A549 (cell line): Measurements from ENCODE around the gene IL6ST. TPM values are rescaled to one million over a fixed set of nuclear protein-coding genes. Genes with fewer than 3 reads are reported as not detected.

Experiments
- ATAC-seq, 2 experiments: fragments of 200-7000 bp in 1 of 2; fragments of >200 bp in 1 of 2; cut with Nextera tagmentation in 1 of 2; cut with Tn5 transposase in 1 of 2; 3 replicates each; pipeline versions ENCODE4 v1.8.0 to v1.9.1; 2018 to 2020; ENCODE audit warnings: mild to moderate bottlenecking in 1 of 2, moderate library complexity in 1 of 2
- CTCF ChIA-PET: fragments of 300-600 bp; sonication (Branson Sonifier 250); formaldehyde crosslinking; extraction: SDS; loops from one replicate; lab custom pipeline; 2021; ENCODE audit warnings: antibody characterized with exemption, inconsistent platforms; lab: Yijun Ruan, JAX
- POLR2A ChIA-PET: fragments of 350-600 bp; formaldehyde crosslinking; extraction: SDS; loops from one replicate; lab custom pipeline; 2021; ENCODE audit warnings: antibody characterized with exemption, inconsistent platforms; lab: Yijun Ruan, JAX
- DNase-seq, 2 experiments: peaks; one replicate each; pipeline versions ENCODE4 v3.0.0 to v3.0.0-alpha.2; 2011 to 2016; ENCODE audit warnings: low read depth in 1 of 2, low spot score in 1 of 2
- FAIRE-seq: peaks from 2 replicates; lab custom pipeline; 2011; peaks lifted over from hg19 to GRCh38; lab: Jason Lieb, UNC
- H3K27ac ChIP-seq, 2 experiments: fragments of >200 bp; sonication (Bioruptor Twin); formaldehyde crosslinking; 3 replicates each; pipeline ENCODE4 v1.5.1; 2016 to 2017
- H3K4me1 ChIP-seq: fragments of >200 bp; sonication (Bioruptor Twin); formaldehyde crosslinking; 3 replicates; pipeline ENCODE4 v1.6.1; 2016
- H3K4me2 ChIP-seq: fragments of >200 bp; sonication (Bioruptor Twin); formaldehyde crosslinking; 3 replicates; pipeline ENCODE4 v1.6.1; 2016
- H3K4me3 ChIP-seq: fragments of >200 bp; sonication (Bioruptor Twin); formaldehyde crosslinking; 3 replicates; pipeline ENCODE4 v1.5.1; 2016
- H3K9me3 ChIP-seq: fragments of >200 bp; sonication (Bioruptor Twin); formaldehyde crosslinking; 3 replicates; pipeline ENCODE4 v1.6.1; 2016
- CTCF ChIP-seq: fragments of >200 bp; sonication (Bioruptor Twin); formaldehyde crosslinking; IDR thresholded peaks from 3 replicates; pipeline ENCODE4 v1.5.1; 2016
- JUN ChIP-seq, 2 experiments: fragments of >200 bp; sonication (Bioruptor Twin); formaldehyde crosslinking; IDR thresholded peaks; 2 replicates in 1 of 2; 3 replicates in 1 of 2; pipeline ENCODE4 v1.6.1; 2016 to 2017
- MAX ChIP-seq: IDR thresholded peaks from 2 replicates; pipeline ENCODE4 v1.6.1; 2012
- MYC ChIP-seq: IDR thresholded peaks from 2 replicates; pipeline ENCODE4 v1.6.1; 2012; ENCODE audit warnings: mild to moderate bottlenecking, inconsistent platforms, low read length, improper control_type of control experiment, borderline replicate concordance
- NFE2L2 ChIP-seq: fragments of 150-350 bp; conservative IDR thresholded peaks from 2 replicates; pipeline ENCODE4 v1.6.1; 2014; ENCODE audit warnings: low read length
- NPAS2 ChIP-seq: fragments of 250-450 bp; sonication (Bioruptor Pico); IDR thresholded peaks from 2 replicates; pipeline ENCODE4 v1.8.0; 2022; ENCODE audit warnings: mild to moderate bottlenecking, moderate library complexity, borderline replicate concordance
- POLR2AphosphoS2 ChIP-seq: conservative IDR thresholded peaks from 2 replicates; pipeline ENCODE4 v1.6.1; 2012; ENCODE audit warnings: low read length, improper control_type of control experiment, inconsistent platforms
- RAD21 ChIP-seq, 2 experiments: fragments of >200 bp in 1 of 2; sonication (Bioruptor Twin) in 1 of 2; formaldehyde crosslinking in 1 of 2; IDR thresholded peaks in 1 of 2; conservative IDR thresholded peaks in 1 of 2; 2 replicates in 1 of 2; 3 replicates in 1 of 2; pipeline ENCODE4 v1.6.1; 2012 to 2018; ENCODE audit warnings: inconsistent platforms in 1 of 2
- SMC3 ChIP-seq: fragments of >200 bp; sonication (Bioruptor Twin); formaldehyde crosslinking; IDR thresholded peaks from 3 replicates; pipeline ENCODE4 v1.6.1; 2018; ENCODE audit warnings: inconsistent platforms
- TFCP2L1 ChIP-seq: fragments of 250-450 bp; sonication (Bioruptor Pico); IDR thresholded peaks from 2 replicates; pipeline ENCODE4 v1.5.0; 2021; ENCODE audit warnings: mild to moderate bottlenecking
- ZFP36 ChIP-seq: fragments of 450-650 bp; IDR thresholded peaks from 2 replicates; pipeline ENCODE4 v1.6.1; 2014; ENCODE audit warnings: borderline replicate concordance; ENCODE audit not compliant: partially characterized antibody
- ZSCAN20 ChIP-seq: fragments of 250-450 bp; sonication (Bioruptor Pico); IDR thresholded peaks from 2 replicates; pipeline ENCODE4 v1.8.0; 2022; ENCODE audit warnings: mild to moderate bottlenecking, moderate library complexity
- WGBS: methylation state at CpG from one replicate; pipeline ENCODE4 v1.1.6; 2017; ENCODE audit errors: missing lambda C conversion rate; 5-methylcytosine and 5-hydroxymethylcytosine counted together
- polyA plus RNA-seq, 4 experiments: library from polyadenylated mRNA; depleted of rRNA in 3 of 4; stranded (reverse); fragments of >200 nt; fragmentation: RNase III in 1 of 4; extraction: RNeasy Plus Mini Kit Qiagen cat#74134 plus additional on column Dnase treatment in 1 of 4; gene quantifications; 2 replicates in 3 of 4; 3 replicates in 1 of 4; pipeline ENCODE4 v1.2.3, GENCODE V29; 2011 to 2017

The IL6ST gene
- polyA plus RNA-seq, 2 of the 4 experiments (the other 2 are of a cell fraction): 46.2 to 183 TPM

GRCh38 chr5:55936100-55936693 lies 58.6 kb downstream of the IL6ST start:
- FAIRE-seq: no peak
- peak; percentile 68 to 91 for DNase-seq
- no peak overlapping the region for H3K4me3 ChIP-seq
- ChIA-PET POLR2A (interaction anchor here (0.6 kb wide), 3 partner anchors 117 to 967 kb away, joined by 4 to 7 read pairs (median 5); no protein-coding TSS in a partner anchor), CTCF (interaction anchor here (0.6 to 8.0 kb wide), 76 partner anchors 9 to 1284 kb away, joined by 3 to 116 read pairs (median 4); partner anchors contain the start of genes GPBP1 and IL6ST)
- ATAC-seq: peak; percentile 58 to 83
- TF ChIP-seq RAD21 (conservative IDR thresholded peaks at IDR 0.05 in 1 of 2, IDR thresholded peaks at IDR 0.05 in 1 of 2) (peak; percentile 96 to 98), CTCF (peak; percentile 99), MAX (no peak), SMC3 (peak; percentile 97), JUN (IDR thresholded peaks at IDR 0.05) (peak in 1 of 2 experiments; percentile 39; a peak in 1 of 5 replicates), ZSCAN20 (CRISPR knock-in tag) (no peak), POLR2AphosphoS2 (peak; percentile 56; the same call in 1 of the 2 replicates)
- H3K4me1 ChIP-seq: peaks cover 64% of the 10 kb centered on the region
- H3K27ac ChIP-seq: peak overlapping the region; percentile 87 to 93
- H3K4me2 ChIP-seq: peak overlapping the region; percentile 18; the same call in 2 of the 3 replicates
- H3K9me3 ChIP-seq: no peaks in the 10 kb centered on the region
- 13% methylated on average over 3 of the region's 3 CpGs for WGBS

GRCh38 chr5:55935371-55935770 lies 59.4 kb downstream of the IL6ST start:
- Histone ChIP-seq H3K4me3 (no peak overlapping the region), H3K27ac (peak overlapping the region; percentile 87 to 93), H3K4me1 (peaks cover 65% of the 10 kb centered on the region), H3K9me3 (no peaks in the 10 kb centered on the region), H3K4me2 (peak overlapping the region; percentile 63; the same call in 1 of the 3 replicates)
- ATAC-seq (no peak), DNase-seq (no peak), FAIRE-seq (no peak)
- ChIA-PET CTCF (interaction anchor here (0.8 to 8.0 kb wide), 42 partner anchors 9 to 1285 kb away, joined by 3 to 116 read pairs (median 4); partner anchors contain the start of gene GPBP1), POLR2A (interaction anchor here (0.6 kb wide), 1 partner anchor 264 kb away, joined by 5 read pairs; no protein-coding TSS in a partner anchor)
- TF ChIP-seq NPAS2 (CRISPR knock-in tag) (no peak), TFCP2L1 (no peak), ZFP36 (no peak), MYC (no peak), CTCF (no peak)
- WGBS: 94% methylated on average over 6 of the region's 6 CpGs

- peak overlapping the region; percentile 63 for H3K4me2 ChIP-seq
- FAIRE-seq (no peak), ATAC-seq (no peak), DNase-seq (no peak)
- H3K9me3 ChIP-seq: no peaks in the 10 kb centered on the region
- POLR2A ChIA-PET: no interaction called here
- peaks cover 65% of the 10 kb centered on the region for H3K4me1 ChIP-seq
- TF ChIP-seq POLR2AphosphoS2: 0 out of 2 replicates have a peak, but pooled peaks have one; percentile 6
- TF ChIP-seq NFE2L2: no peak
- H3K27ac ChIP-seq: peak overlapping the region; percentile 87 to 93
- CTCF ChIA-PET: interaction anchor here (0.8 to 8.0 kb wide), 22 partner anchors 8 to 1285 kb away, joined by 3 to 116 read pairs (median 4); partner anchors contain the start of gene GPBP1
- H3K4me3 ChIP-seq: no peak overlapping the region
- WGBS: 63% methylated on average over 2 of the region's 2 CpGs
These were observed 60.0 kb downstream of the IL6ST start for GRCh38 chr5:55934720-55935119.
